Fibroblast of lung (primary cell): ENCODE data around the gene TIMM21. TPM values are rescaled to one million over a fixed set of nuclear protein-coding genes. Genes with fewer than 3 reads are reported as not detected.

Source experiments
- DNase-seq, 2 donors: peaks; one replicate each; pipeline versions ENCODE4 v3.0.0 to v3.0.0-alpha.2; 2010; ENCODE audit warnings: low read depth in 2 of 2
- H2AFZ ChIP-seq: 2 replicates; pipeline ENCODE4 v1.5.1; 2012; ENCODE audit warnings: low read length, control low read depth, inconsistent platforms
- H3K27ac ChIP-seq: 2 replicates; pipeline ENCODE4 v1.5.1; 2011; ENCODE audit warnings: low read length, control low read depth; ENCODE audit not compliant: insufficient read depth
- H3K27me3 ChIP-seq: 2 replicates; pipeline ENCODE4 v1.5.1; 2011; ENCODE audit warnings: mild to moderate bottlenecking, low read length; ENCODE audit not compliant: control insufficient read depth, insufficient read depth
- H3K36me3 ChIP-seq: 2 replicates; pipeline ENCODE4 v1.5.1; 2011; ENCODE audit warnings: low read length; ENCODE audit not compliant: control insufficient read depth, insufficient read depth
- H3K4me1 ChIP-seq: 2 replicates; pipeline ENCODE4 v1.5.1; 2011; ENCODE audit warnings: low read length; ENCODE audit not compliant: control insufficient read depth, insufficient read depth; ENCODE audit errors: extremely low read depth
- H3K4me2 ChIP-seq: 2 replicates; pipeline ENCODE4 v1.5.1; 2011; ENCODE audit warnings: low read length, control low read depth; ENCODE audit not compliant: insufficient read depth; ENCODE audit errors: extremely low read depth
- H3K4me3 ChIP-seq, 4 experiments: fragments of 200-600 bp in 1 of 4; sonication (generic) in 1 of 4; replicated peaks in 1 of 4; 2 replicates each; pipeline ENCODE4 v1.5.1; 2011 to 2016; ENCODE audit warnings: low read length in 4 of 4, low read depth in 3 of 4, mild to moderate bottlenecking in 3 of 4, control low read depth in 2 of 4, inconsistent platforms in 1 of 4, mixed read lengths in 1 of 4; ENCODE audit not compliant: insufficient read depth in 1 of 4; ENCODE audit errors: control extremely low read depth in 1 of 4
- H3K79me2 ChIP-seq: 2 replicates; pipeline ENCODE4 v1.5.1; 2012; ENCODE audit warnings: mild to moderate bottlenecking, low read length, inconsistent platforms; ENCODE audit not compliant: control insufficient read depth, insufficient read depth
- H3K9ac ChIP-seq: 2 replicates; pipeline ENCODE4 v1.5.1; 2011; ENCODE audit warnings: mild to moderate bottlenecking, low read length, control low read depth; ENCODE audit not compliant: insufficient read depth
- H3K9me3 ChIP-seq: 2 replicates; pipeline ENCODE4 v1.5.1; 2012; ENCODE audit warnings: low read depth, low read length; ENCODE audit not compliant: control insufficient read depth, insufficient read depth
- H4K20me1 ChIP-seq: 2 replicates; pipeline ENCODE4 v1.5.1; 2011; ENCODE audit warnings: low read length; ENCODE audit not compliant: control insufficient read depth, insufficient read depth; ENCODE audit errors: extremely low read depth
- CTCF ChIP-seq, 2 donors: IDR thresholded peaks in 1 of 2; conservative IDR thresholded peaks in 1 of 2; 1 replicate in 1 of 2; 2 replicates in 1 of 2; pipeline ENCODE4 v1.5.1; 2011 to 2012; ENCODE audit warnings: low read length in 2 of 2, control low read depth in 1 of 2, inconsistent platforms in 1 of 2, low read depth in 1 of 2, mild to moderate bottlenecking in 1 of 2
- EZH2 ChIP-seq: IDR thresholded peaks from 2 replicates; pipeline ENCODE4 v1.5.1; 2012; ENCODE audit warnings: low read length, control low read depth, mild to moderate bottlenecking; ENCODE audit errors: missing control alignments
- polyA plus RNA-seq, 2 donors: library from polyadenylated mRNA; depleted of rRNA in 1 of 2; stranded (reverse) in 1 of 2; unstranded in 1 of 2; fragments of >200 nt; gene quantifications; 2 replicates each; pipeline ENCODE4 v1.2.1, GENCODE V29; 2011 to 2012; ENCODE audit warnings: missing spikeins in 1 of 2
- total RNA-seq: library from RNA; depleted of rRNA; stranded (reverse); fragments of >200 nt; gene quantifications from 2 replicates; pipeline ENCODE4 v1.2.1, GENCODE V29; 2014

TIMM21 gene
- total and polyA plus RNA-seq, 2 donors (not counting 1 experiment from before 2014, with no cell fraction given), result 20.1 to 36.6 TPM

- Histone ChIP-seq H3K4me1 (no peaks in the 10 kb centered on the region), H3K27ac (no peak overlapping the region), H3K4me3 (no peak overlapping the region), H3K36me3 (peaks cover 4% of the 10 kb centered on the region), H3K79me2 (no peaks in the 10 kb centered on the region), H3K9me3 (no peaks in the 10 kb centered on the region), H3K27me3 (no peaks in the 10 kb centered on the region), H3K9ac (no peak overlapping the region), H2AFZ (no peak overlapping the region), H4K20me1 (no peaks in the 10 kb centered on the region), H3K4me2 (no peak overlapping the region)
- TF ChIP-seq CTCF (conservative IDR thresholded peaks at IDR 0.05 in 1 of 2, IDR thresholded peaks at IDR 0.05 in 1 of 2; ENCODE audit: low read depth in 1 of 2, low read length in 2 of 2), result no peak
- TF ChIP-seq EZH2, result no peak
- no peak for DNase-seq
Observed at GRCh38 chr18:74163019-74163660, 14.8 kb downstream of the TIMM21 start.

- TF ChIP-seq CTCF (conservative IDR thresholded peaks at IDR 0.05 in 1 of 2, IDR thresholded peaks at IDR 0.05 in 1 of 2; ENCODE audit: low read depth in 1 of 2, low read length in 2 of 2) (no peak), EZH2 (no peak)
- H4K20me1 ChIP-seq, result no peaks in the 10 kb centered on the region
- no peak overlapping the region for H3K4me2 ChIP-seq
Observed at GRCh38 chr18:74166386-74166785, 18.1 kb downstream of the TIMM21 start.

GRCh38 chr18:74171910-74172606, 23.7 kb downstream of the TIMM21 start:
- H3K79me2 ChIP-seq, result no peaks in the 10 kb centered on the region
- H3K9me3 ChIP-seq, result no peaks in the 10 kb centered on the region
- no peak overlapping the region for H3K27ac ChIP-seq
- DNase-seq, result peak in 1 of 2 donors; percentile 11
- TF ChIP-seq EZH2 (no peak), CTCF (conservative IDR thresholded peaks at IDR 0.05 in 1 of 2, IDR thresholded peaks at IDR 0.05 in 1 of 2; ENCODE audit: low read depth in 1 of 2, low read length in 2 of 2) (no peak)
- H3K27me3 ChIP-seq, result no peaks in the 10 kb centered on the region
- H3K4me3 ChIP-seq, result peak overlapping the region; percentile 5 to 35 (median 26)
- no peaks in the 10 kb centered on the region for H3K4me1 ChIP-seq
- H3K4me2 ChIP-seq, result peak overlapping the region; percentile 72
- H3K9ac ChIP-seq, result no peak overlapping the region
- peak overlapping the region; percentile 36 for H2AFZ ChIP-seq
- H3K36me3 ChIP-seq, result no peaks in the 10 kb centered on the region
- H4K20me1 ChIP-seq, result no peaks in the 10 kb centered on the region

More at GRCh38 chr18:74166386-74166785, 18.1 kb downstream of the TIMM21 start:
- no peak for DNase-seq
- no peak overlapping the region for H3K9ac ChIP-seq
- H2AFZ ChIP-seq, result no peak overlapping the region
- H3K27me3 ChIP-seq, result no peaks in the 10 kb centered on the region
- H3K4me3 ChIP-seq, result no peak overlapping the region
- H3K27ac ChIP-seq, result no peak overlapping the region
- no peaks in the 10 kb centered on the region for H3K4me1 ChIP-seq
- H3K9me3 ChIP-seq, result no peaks in the 10 kb centered on the region
- no peaks in the 10 kb centered on the region for H3K79me2 ChIP-seq
- H3K36me3 ChIP-seq, result no peaks in the 10 kb centered on the region
